WTC11 (cell line): ENCODE measurements around the gene HHAT. TPM values are rescaled to one million over a fixed set of nuclear protein-coding genes. Genes with fewer than 3 reads are reported as not detected.
A peak's percentile ranks its signal among the peaks of the same experiment; 100 is the strongest.

Experiments
- ARID4B ChIP-seq: sonication (generic); formaldehyde crosslinking; IDR thresholded peaks from 2 replicates; pipeline ENCODE4 v1.8.0; 2023; ENCODE audit warnings: missing genetic modification reagents, mild to moderate bottlenecking, borderline replicate concordance
- ATF1 ChIP-seq: sonication (generic); formaldehyde crosslinking; IDR thresholded peaks from 2 replicates; pipeline ENCODE4 v1.8.1; 2023; ENCODE audit warnings: mild to moderate bottlenecking, moderate library complexity, missing genetic modification reagents
- E2F1 ChIP-seq: sonication (generic); formaldehyde crosslinking; IDR thresholded peaks from 2 replicates; pipeline ENCODE4 v1.8.0; 2022; ENCODE audit warnings: mild to moderate bottlenecking, missing genetic modification reagents
- ELF4 ChIP-seq: sonication (generic); formaldehyde crosslinking; IDR thresholded peaks from 2 replicates; pipeline ENCODE4 v1.8.1; 2022; ENCODE audit warnings: low read depth, mild to moderate bottlenecking, moderate library complexity, missing genetic modification reagents
- EMX1 ChIP-seq: fragments of 250-450 bp; sonication (Bioruptor Pico); IDR thresholded peaks from 2 replicates; pipeline ENCODE4 v1.8.0; 2021; ENCODE audit warnings: mild to moderate bottlenecking
- ESRRA ChIP-seq: sonication (generic); formaldehyde crosslinking; IDR thresholded peaks from 2 replicates; pipeline ENCODE4 v1.8.1; 2022; ENCODE audit warnings: mild to moderate bottlenecking, missing genetic modification reagents, borderline replicate concordance
- ETV6 ChIP-seq: sonication (generic); formaldehyde crosslinking; IDR thresholded peaks from 2 replicates; pipeline ENCODE4 v1.8.1; 2022; ENCODE audit warnings: mild to moderate bottlenecking, missing genetic modification reagents
- FOXK1 ChIP-seq: sonication (generic); formaldehyde crosslinking; IDR thresholded peaks from 2 replicates; pipeline ENCODE4 v1.8.0; 2022; ENCODE audit warnings: mild to moderate bottlenecking, moderate library complexity, missing genetic modification reagents
- FOXP1 ChIP-seq: sonication (generic); formaldehyde crosslinking; IDR thresholded peaks from 2 replicates; pipeline ENCODE4 v1.8.0; 2022; ENCODE audit warnings: missing genetic modification reagents, mild to moderate bottlenecking, moderate library complexity, borderline replicate concordance
- GTF2I ChIP-seq: fragments of 250-450 bp; sonication (Bioruptor Pico); conservative IDR thresholded peaks from 2 replicates; pipeline ENCODE4 v1.4.0; 2021; ENCODE audit warnings: mild to moderate bottlenecking
- IRF1 ChIP-seq: sonication (generic); formaldehyde crosslinking; IDR thresholded peaks from 2 replicates; pipeline ENCODE4 v1.8.0; 2023; ENCODE audit warnings: missing genetic modification reagents
- IRF2 ChIP-seq: sonication (generic); formaldehyde crosslinking; IDR thresholded peaks from 2 replicates; pipeline ENCODE4 v1.8.0; 2022; ENCODE audit warnings: low read depth, missing genetic modification reagents, borderline replicate concordance
- JUN ChIP-seq: sonication (generic); formaldehyde crosslinking; IDR thresholded peaks from 2 replicates; pipeline ENCODE4 v1.8.0; 2023; ENCODE audit warnings: mild to moderate bottlenecking, missing genetic modification reagents
- MLX ChIP-seq: sonication (generic); formaldehyde crosslinking; IDR thresholded peaks from 2 replicates; pipeline ENCODE4 v1.8.1; 2023; ENCODE audit warnings: mild to moderate bottlenecking, missing genetic modification reagents, moderate library complexity
- MYBL2 ChIP-seq: sonication (generic); formaldehyde crosslinking; IDR thresholded peaks from 2 replicates; pipeline ENCODE4 v1.8.1; 2023; ENCODE audit warnings: mild to moderate bottlenecking, moderate library complexity, missing genetic modification reagents
- NFE2L1 ChIP-seq: sonication (generic); formaldehyde crosslinking; IDR thresholded peaks from 2 replicates; pipeline ENCODE4 v1.8.1; 2023; ENCODE audit warnings: missing genetic modification reagents
- NR1H2 ChIP-seq: sonication (generic); formaldehyde crosslinking; IDR thresholded peaks from 2 replicates; pipeline ENCODE4 v1.9.0; 2021; ENCODE audit warnings: mild to moderate bottlenecking, moderate library complexity, missing genetic modification reagents
- NR2C2 ChIP-seq: sonication (generic); formaldehyde crosslinking; IDR thresholded peaks from 2 replicates; pipeline ENCODE4 v1.8.0; 2022; ENCODE audit warnings: mild to moderate bottlenecking, missing genetic modification reagents
- PREB ChIP-seq: sonication (generic); formaldehyde crosslinking; IDR thresholded peaks from 2 replicates; pipeline ENCODE4 v1.8.1; 2022; ENCODE audit warnings: mild to moderate bottlenecking, missing genetic modification reagents, moderate library complexity, borderline replicate concordance
- SMAD4 ChIP-seq: sonication (generic); formaldehyde crosslinking; IDR thresholded peaks from 2 replicates; pipeline ENCODE4 v1.8.0; 2022; ENCODE audit warnings: mild to moderate bottlenecking, missing genetic modification reagents
- TCF7 ChIP-seq: sonication (generic); formaldehyde crosslinking; IDR thresholded peaks from 2 replicates; pipeline ENCODE4 v1.8.0; 2022; ENCODE audit warnings: mild to moderate bottlenecking, low read depth, missing genetic modification reagents, moderate library complexity
- TEAD1 ChIP-seq: sonication (generic); formaldehyde crosslinking; IDR thresholded peaks from 2 replicates; pipeline ENCODE4 v1.8.0; 2022; ENCODE audit warnings: mild to moderate bottlenecking, missing genetic modification reagents
- TEAD4 ChIP-seq: sonication (generic); formaldehyde crosslinking; IDR thresholded peaks from 2 replicates; pipeline ENCODE4 v1.8.0; 2022; ENCODE audit warnings: mild to moderate bottlenecking, missing genetic modification reagents
- USF2 ChIP-seq: sonication (generic); formaldehyde crosslinking; IDR thresholded peaks from 2 replicates; pipeline ENCODE4 v1.8.1; 2023; ENCODE audit warnings: mild to moderate bottlenecking, missing genetic modification reagents, moderate library complexity
- ZNF263 ChIP-seq: sonication (generic); formaldehyde crosslinking; IDR thresholded peaks from 2 replicates; pipeline ENCODE4 v1.8.1; 2022; ENCODE audit warnings: low read depth, mild to moderate bottlenecking, moderate library complexity, missing genetic modification reagents
- ZNF416 ChIP-seq: fragments of 250-450 bp; sonication (Bioruptor Pico); IDR thresholded peaks from 2 replicates; pipeline ENCODE4 v1.9.0; 2021; ENCODE audit warnings: mild to moderate bottlenecking, inconsistent platforms
- ZNF512 ChIP-seq: sonication (generic); formaldehyde crosslinking; IDR thresholded peaks from 2 replicates; pipeline ENCODE4 v1.8.1; 2022; ENCODE audit warnings: missing genetic modification reagents, borderline replicate concordance
- total RNA-seq: library from RNA; stranded (reverse); gene quantifications from 3 replicates; pipeline ENCODE4 v1.2.3, GENCODE V29; 2021

Gene HHAT
- total RNA-seq, 1 experiment from 2014 or later: 0.39 TPM

- no peak for TF ChIP-seq NFE2L1 (CRISPR knock-in tag)
- TF ChIP-seq USF2 (CRISPR knock-in tag): no peak
- no peak for TF ChIP-seq IRF1 (CRISPR knock-in tag)
- TF ChIP-seq NR1H2 (CRISPR knock-in tag): no peak
- TF ChIP-seq ZNF263 (CRISPR knock-in tag): no peak
- TF ChIP-seq ELF4 (CRISPR knock-in tag): no peak
- no peak for TF ChIP-seq ZNF416 (CRISPR knock-in tag)
- TF ChIP-seq GTF2I (CRISPR knock-in tag): no peak
- TF ChIP-seq FOXP1: no peak; the same call in 1 of the 2 replicates
- no peak for TF ChIP-seq EMX1 (CRISPR knock-in tag)
- no peak for TF ChIP-seq SMAD4 (CRISPR knock-in tag)
- no peak for TF ChIP-seq ATF1 (CRISPR knock-in tag)
- TF ChIP-seq ESRRA (CRISPR knock-in tag): no peak
- TF ChIP-seq TEAD4 (CRISPR knock-in tag): no peak
- peak; percentile 26; the same call in 1 of the 2 replicates for TF ChIP-seq MYBL2
- TF ChIP-seq ETV6 (CRISPR knock-in tag): no peak
- TF ChIP-seq E2F1 (CRISPR knock-in tag): peak; percentile 66; the same call in 1 of the 2 replicates
- no peak for TF ChIP-seq ARID4B (CRISPR knock-in tag)
- TF ChIP-seq TCF7 (CRISPR knock-in tag): no peak
- TF ChIP-seq JUN (CRISPR knock-in tag): no peak
- no peak for TF ChIP-seq PREB (CRISPR knock-in tag)
- no peak for TF ChIP-seq TEAD1 (CRISPR knock-in tag)
- TF ChIP-seq ZNF512: no peak
- TF ChIP-seq FOXK1: no peak
- TF ChIP-seq IRF2: no peak
- no peak for TF ChIP-seq MLX
- TF ChIP-seq NR2C2 (CRISPR knock-in tag): no peak
Observed at GRCh38 chr1:210292231-210292871, 36.4 kb upstream of the HHAT start (continued).
